GM18951 (cell line): ENCODE data around the gene PSEN2.
"Not testable (repeated sequence)": the region's sequence is repeated elsewhere in the genome, so short reads cannot be mapped to it uniquely, and the experiment has no call there.

Experiments
- POLR2A ChIP-seq: IDR thresholded peaks from 4 replicates; pipeline ENCODE4 v1.6.1; 2011; ENCODE audit warnings: mild to moderate bottlenecking; ENCODE audit not compliant: insufficient read length, insufficient read depth; ENCODE audit errors: extremely low read depth
- in situ Hi-C: fragments of 300-500 bp; cut with MboI; formaldehyde crosslinking; loops from one replicate; pipeline ENCODE4 v1.12.0; 2022; ENCODE audit warnings: low sequenced_read_pairs, mixed read lengths, inconsistent platforms; ENCODE audit not compliant: unreplicated experiment

Gene PSEN2

DNA sequence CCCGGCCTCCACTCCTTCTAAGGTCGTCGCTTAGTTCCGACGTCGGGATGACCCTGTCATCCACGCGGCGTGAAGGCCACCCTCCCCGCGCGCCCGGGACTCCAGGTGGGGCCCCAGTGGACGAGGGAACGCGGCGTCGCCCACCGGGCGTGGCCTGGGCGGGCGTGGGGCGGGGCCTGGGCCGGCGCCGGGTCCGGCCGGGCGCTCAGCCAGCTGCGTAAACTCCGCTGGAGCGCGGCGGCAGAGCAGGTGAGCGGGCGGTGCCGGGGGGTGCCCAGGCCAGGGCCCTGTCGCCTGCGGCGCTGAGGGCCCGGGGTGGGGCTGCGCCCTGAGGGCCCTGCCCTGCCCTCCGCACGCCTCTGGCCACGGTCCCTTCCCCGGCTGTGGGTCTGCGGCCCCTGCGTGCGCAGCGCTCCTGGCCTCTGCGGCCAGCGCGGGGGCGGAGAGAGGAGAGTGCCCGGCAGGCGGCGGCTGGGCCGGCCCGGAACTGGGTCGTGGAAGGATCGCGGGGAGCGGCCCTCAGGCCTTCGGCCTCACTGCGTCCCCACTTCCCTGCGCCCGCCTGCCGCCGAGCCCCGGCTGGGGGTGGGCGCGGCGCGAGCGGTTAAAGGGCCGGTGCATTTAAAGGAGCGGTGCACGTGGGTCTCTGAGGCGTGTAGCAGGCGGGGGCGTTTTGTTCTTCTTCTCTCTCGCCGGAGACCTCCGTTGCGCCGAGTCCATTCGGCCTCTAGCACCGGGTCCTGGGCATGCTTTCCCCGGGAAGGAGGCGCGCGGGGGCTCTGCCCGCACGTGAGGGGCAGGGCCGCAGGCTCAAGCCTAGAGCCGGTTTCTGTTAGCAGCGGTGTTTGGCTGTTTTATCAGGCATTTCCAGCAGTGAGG, at the start of gene PSEN2:
Gene PSEN2 (plus strand): TSS at position 216 of the 879 bp plus-strand sequence. CDS start 11,292 bp downstream, outside the sequence.
- in situ Hi-C loops = no loop called here
- TF ChIP-seq POLR2A = peak; percentile 74

DNA sequence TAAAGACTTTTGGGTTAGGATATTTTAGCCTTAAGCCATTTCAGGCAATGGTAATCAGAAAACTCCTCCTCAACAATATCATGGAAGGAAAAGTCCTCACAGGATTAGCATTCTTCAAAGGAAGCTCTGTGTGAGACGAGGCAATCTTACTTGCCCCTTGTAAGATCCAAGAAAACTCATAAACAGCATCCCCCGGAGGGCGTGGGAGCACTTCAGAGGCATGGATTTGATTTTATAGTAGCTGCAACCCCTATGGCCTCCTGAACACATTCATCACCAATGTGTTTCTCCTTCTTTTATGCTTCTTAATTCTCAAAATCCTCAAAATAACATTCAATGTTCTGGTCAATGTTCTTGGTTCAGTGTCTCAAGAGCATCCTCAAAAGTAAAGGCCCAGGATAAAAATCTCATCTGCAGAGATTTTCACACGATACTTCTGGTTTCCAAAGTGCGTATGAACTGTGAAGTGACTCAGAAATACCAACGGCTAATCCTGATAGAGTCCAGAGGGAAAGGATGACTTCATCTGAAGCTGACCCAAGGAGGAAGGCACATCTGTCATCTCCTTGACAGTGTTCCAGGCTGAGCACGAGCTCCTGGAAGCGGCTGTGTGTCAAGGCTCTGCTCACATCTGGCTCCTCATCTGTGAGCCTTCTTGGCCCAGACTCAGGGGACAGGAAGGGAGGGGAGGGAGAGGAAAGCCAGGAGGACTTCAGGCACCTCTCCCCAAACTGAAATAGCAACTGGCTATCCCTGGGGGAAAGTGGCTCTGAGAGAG, 49.3 kb upstream of the PSEN2 start:
- in situ Hi-C loops = no loop called here
- TF ChIP-seq POLR2A = no peak

DNA sequence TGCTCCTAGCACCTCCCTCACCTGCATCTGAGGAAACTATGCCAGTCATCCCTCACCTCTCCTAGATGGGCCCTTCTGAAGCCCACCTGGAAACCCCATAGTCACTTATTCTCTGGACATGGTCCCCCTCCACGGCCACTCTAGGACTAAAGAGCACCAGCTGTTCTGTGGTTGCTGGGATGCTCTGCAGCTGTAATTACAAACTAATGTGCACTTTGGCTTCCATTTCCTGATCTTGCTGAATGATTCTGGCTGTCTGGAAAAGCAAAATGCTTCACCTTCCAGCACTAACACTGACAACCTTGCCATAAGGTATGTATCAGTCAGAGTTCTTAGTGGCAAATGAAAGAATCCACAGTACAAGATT, 48.7 kb upstream of the PSEN2 start:
- in situ Hi-C loops = no loop called here
- no peak for TF ChIP-seq POLR2A

DNA sequence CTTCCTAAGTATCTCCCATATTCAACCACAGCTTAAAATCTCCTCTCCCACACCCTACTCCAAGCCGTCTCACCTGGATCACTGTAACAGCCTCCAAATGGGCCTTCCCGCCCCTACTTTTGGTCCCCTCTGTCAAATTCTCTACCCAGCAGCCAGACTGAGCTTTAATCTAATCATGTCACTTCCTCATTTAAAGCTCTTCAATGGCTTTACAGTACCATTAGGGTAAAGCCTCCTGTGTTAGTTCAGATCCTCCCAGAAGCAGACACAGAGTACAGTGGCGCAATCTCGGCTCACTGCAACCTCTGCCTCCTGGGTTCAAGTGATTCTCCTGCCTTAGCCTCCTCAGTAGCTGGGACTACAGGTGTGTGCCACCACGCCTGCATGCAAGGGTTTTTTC, 46.8 kb upstream of the PSEN2 start:
- in situ Hi-C loops = no loop called here
- TF ChIP-seq POLR2A = no peak

DNA sequence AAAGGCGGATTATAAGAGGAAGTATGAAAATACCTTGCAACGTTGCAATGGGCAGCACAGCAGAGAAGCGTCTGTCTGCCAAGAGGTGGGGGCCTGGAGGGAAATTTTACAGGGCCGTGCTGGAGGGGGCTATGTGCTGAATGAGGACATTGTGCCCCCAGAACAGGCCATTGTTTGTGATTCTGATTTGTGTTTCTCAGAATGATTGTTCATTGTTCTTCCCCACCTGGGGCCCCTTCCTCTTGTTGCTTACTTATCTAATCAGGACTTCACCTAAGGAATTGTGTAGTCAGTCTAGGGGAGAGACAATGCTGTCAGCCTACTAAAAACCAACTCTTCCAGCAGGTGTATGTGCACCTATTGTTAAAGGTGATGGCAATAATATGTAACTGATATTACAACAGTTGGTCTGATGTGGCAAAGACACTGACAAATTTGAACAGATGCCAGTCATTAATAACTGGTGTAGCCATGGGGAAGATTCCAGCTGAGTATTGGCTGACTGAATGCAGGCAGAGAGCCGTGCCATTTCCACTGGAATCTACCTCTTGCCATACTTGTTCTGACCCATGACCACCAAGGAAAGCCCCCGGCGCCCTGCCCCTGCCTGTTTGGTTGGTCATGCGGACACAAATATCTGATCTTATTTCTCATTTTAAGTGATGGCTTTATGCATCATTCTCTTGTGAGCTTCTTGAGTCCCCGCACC, 45.2 kb upstream of the PSEN2 start:
- in situ Hi-C loops = no loop called here
- no peak for TF ChIP-seq POLR2A

DNA sequence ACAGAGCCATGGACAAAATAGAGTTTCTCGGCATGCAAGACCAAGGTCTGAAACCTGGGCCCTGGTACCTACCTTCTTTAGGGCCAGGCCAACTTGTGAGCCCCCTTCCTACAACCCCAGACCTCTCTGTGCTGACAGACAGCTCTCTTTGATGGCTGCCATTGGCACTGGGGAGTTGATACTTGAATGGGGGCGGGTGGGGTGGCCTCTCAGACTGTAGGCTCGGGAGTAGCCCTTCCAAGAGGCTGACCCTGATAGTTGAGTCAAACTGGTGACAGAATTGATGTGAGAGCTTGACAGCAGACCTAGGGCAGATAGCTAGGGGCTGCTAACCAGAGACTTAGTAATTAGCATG, 44.7 kb upstream of the PSEN2 start:
- in situ Hi-C loops = no loop called here
- TF ChIP-seq POLR2A = no peak

DNA sequence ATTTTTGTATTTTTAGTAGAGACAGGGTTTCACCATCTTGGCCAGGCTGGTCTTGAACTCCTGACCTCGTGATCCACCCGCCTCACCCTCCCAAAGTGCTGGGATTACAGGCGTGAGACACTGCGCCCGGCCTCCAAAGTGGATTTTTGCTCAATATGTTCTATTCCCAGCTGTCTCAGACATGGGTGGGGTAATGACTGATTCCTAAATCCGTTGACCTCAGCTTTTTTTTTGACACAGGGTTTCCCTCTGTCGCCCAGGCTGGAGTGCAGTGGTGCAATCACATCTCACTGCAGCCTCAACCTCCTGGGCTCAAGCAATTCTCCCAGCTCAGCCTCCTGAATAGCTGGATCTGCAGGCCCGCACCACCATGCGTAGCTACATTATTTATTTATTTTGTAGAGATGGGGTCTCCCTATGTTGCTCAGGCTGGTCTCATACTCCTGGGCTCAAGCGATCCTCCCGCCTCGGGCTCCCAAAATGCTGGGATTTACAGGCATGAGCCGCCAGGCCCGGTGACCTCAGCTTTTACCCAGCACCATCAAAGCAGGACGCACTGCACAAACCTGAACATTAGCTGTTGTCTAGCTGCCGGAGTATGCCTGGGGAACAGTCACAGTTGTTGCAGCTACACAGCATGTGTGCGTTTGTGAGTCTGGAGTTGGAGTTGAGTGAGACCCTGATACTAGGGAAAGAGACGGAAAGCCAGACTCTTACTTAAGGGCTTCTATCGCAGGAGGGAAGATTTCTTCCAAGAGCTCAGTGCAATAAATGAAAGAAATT, 43.7 kb upstream of the PSEN2 start:
- in situ Hi-C loops = no loop called here
- no peak for TF ChIP-seq POLR2A

DNA sequence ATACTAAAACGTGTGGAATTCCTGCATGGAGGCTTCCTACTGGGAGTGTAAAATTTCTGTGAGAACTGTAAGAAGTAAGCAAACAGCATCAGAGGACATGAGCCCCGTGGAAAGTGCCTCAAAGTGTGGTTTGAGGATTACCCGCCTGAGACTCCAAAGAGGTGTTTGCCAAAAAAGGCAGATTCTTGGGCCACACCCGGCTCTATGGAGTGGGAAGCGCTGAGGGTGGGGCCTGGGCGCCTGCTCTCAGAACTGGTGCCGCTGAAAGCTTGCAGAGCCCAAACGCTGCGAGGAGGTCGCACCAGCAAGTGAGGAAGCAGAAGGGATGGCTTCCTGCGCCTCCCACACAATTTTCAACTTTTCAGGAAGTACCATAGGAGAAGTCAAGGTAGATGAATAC, 43.0 kb upstream of the PSEN2 start:
- TF ChIP-seq POLR2A = no peak
- in situ Hi-C loops = no loop called here

DNA sequence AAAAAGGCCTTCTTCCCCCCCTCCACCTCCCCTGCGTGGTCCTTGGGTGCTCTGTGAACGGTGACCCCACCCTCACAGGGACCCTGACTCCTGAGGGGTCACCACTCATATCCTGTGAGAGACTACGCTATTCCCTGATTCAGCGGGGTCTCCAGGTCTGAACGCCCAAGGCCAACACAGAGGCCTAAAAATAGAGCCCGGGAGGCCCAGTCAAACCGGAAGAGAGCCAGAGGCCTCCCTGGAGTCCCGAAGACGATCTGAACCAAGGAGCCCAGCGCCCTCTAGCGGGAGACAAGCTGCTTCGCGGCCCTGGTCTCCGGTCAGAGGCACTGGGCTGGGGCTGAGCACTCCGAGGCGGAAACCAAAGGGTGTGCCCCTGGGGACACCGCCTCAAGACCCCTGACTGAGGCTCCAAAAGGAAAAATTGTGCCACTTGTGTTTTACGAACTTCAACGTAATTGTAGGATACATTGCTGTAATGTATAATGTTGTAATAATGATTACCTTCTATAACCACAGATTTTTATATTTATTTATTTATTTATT, 42.4 kb upstream of the PSEN2 start:
- no peak for TF ChIP-seq POLR2A
- in situ Hi-C loops = no loop called here

DNA sequence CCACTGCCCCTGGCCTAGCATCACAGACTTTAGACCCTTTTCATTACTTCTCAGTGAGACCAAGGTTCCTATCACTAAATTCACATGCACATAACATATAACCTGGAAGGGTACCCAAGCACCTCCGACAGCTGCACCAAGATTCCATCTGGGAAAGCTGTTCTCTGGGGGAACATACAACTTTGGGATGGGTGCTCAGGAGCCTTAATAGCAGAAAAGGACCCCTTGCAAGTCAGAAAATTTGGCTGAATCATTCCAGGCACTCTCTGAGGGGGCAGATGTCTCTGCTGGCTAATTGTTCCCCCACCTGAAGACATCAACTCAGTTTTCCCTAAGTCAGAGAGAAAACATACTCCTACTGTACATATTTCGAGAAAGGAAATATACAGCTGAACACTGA, 41.3 kb upstream of the PSEN2 start:
- in situ Hi-C loops = no loop called here
- no peak for TF ChIP-seq POLR2A

DNA sequence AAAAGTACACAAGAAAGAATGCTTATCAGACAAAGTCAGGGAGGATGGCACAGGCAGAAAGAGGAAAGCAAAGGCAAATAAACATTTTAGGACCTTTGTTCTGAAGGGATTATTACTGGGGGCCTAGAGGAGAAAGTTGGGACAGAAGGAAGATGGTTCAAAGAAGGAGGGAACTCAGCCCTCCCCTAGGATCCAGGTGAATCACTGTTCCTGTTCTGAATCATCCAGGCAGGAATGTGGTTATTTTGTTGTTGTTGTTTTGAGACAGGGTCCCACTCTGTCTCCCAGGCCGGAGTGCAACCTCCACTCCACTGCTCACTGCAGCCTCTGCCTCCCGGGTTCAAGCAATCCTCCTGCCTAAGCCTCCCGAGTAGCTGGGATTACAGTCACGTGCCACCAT, 38.5 kb upstream of the PSEN2 start:
- in situ Hi-C loops = loop anchor here (5.0 kb wide), 1 partner anchor 190 kb away; no protein-coding TSS in a partner anchor
- TF ChIP-seq POLR2A = no peak

DNA sequence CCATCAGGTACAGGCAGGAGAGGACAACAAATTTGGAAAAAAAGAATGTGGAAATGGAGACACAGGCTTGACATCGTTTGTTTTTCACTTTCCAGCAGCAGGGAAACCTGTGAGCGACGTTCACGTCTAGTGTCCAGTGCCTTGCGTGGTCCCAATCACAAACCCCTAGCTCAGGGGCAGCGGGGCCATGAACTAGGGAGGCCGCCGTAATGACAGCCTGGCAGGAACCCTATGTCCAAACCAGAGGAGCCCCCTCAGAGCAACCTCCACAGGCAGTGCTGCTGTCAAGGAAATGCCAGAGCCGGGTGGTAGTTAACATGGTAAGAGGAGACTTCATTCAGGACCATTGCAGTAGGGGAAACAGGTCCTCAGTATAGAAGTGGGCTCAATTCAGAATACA, 37.8 kb upstream of the PSEN2 start:
- in situ Hi-C loops = loop anchor here (5.0 kb wide), 1 partner anchor 190 kb away; no protein-coding TSS in a partner anchor
- TF ChIP-seq POLR2A = no peak

DNA sequence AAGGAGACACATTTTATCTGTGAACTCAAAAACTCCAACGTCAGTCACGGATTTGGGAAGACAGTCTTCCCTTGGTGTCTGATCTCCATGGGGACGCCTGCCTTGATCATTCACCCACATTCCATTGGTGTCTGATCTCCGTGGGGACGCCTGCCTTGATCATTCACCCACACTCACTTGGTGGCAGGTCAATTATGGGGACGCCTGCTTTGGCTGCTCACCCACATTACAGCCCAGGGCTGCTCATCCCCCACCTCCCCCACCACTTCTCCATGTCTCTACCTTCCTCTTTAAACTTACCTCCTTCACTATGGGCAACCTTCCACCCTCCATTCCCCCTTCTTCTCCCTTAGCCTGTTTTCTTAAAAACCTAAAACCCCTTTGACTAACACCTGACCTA, 36.2 kb upstream of the PSEN2 start:
- in situ Hi-C loops = loop anchor here (5.0 kb wide), 1 partner anchor 192 kb away; no protein-coding TSS in a partner anchor

DNA sequence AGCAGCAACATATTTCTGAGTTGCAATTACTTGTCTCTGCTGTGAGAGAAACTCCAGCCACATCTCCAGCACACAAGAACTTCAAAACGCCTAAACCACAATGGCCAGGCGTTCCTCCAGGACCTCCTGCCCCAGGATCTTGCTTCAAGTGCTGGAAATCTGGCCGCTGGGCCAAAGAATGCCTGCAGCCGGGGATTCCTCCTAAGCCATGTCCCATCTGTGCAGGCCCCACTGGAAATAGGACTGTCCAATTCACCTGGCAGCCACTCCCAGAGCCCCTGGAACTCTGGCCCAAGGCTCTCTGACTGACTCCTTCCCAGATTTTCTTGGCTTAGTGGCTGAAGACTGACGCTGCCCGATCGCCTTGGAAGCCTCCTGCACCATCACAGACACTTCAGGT, 35.0 kb upstream of the PSEN2 start:
- in situ Hi-C loops = not testable (repeated sequence)

DNA sequence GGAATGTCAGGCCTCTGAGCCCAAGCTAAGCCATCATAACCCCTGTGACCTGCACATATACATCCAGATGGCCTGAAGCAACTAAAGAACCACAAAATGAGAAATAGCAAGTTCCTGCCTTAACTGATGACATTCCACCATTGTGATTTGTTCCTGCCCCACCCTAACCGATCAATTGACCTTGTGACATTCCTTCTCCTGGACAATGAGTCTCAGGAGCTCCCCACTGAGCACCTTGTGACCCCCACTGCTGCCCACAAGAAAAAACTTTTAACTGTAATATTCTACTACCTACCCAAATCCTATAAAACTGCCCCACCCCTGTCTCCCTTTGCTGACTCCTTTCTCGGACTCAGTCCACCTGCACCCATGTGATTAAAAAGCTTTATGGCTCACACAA, 32.5 kb upstream of the PSEN2 start:
- in situ Hi-C loops = not testable (repeated sequence)
